CD4-positive, alpha-beta T cell (primary cell): ENCODE results near the gene CRB1. TPM values are rescaled to one million over a fixed set of nuclear protein-coding genes. Genes with fewer than 3 reads are reported as not detected.

ENCODE experiments used
- ATAC-seq: fragments of 200-7000 bp; cut with Tn5 transposase; one replicate; pipeline ENCODE4 v1.10.0; 2022; ENCODE audit warnings: mild to moderate bottlenecking; ENCODE audit not compliant: poor library complexity
- CTCF ChIA-PET: fragments of 350-600 bp; sonication (Branson Sonifier 250); formaldehyde crosslinking; loops from one replicate; lab custom pipeline; 2021; ENCODE audit warnings: antibody characterized with exemption, inconsistent platforms; lab: Charles Lee
- POLR2A ChIA-PET: fragments of 350-600 bp; sonication (Branson Sonifier 250); formaldehyde crosslinking; loops from one replicate; lab custom pipeline; 2021; ENCODE audit warnings: antibody characterized with exemption, inconsistent platforms; lab: Charles Lee
- DNase-seq, 14 experiments: peaks; one replicate each; pipeline ENCODE4 v3.0.0-alpha.2; 2013 to 2020; ENCODE audit warnings: mixed read lengths in 2 of 14
- H3K27ac ChIP-seq, 2 donors: one replicate each; pipeline versions ENCODE4 v1.5.1 to v1.7.0; 2013; ENCODE audit warnings: low read length in 2 of 2, low read depth in 1 of 2, mild to moderate bottlenecking in 1 of 2
- H3K27me3 ChIP-seq, 2 experiments: 1 replicate in 1 of 2; 2 replicates in 1 of 2; pipeline versions ENCODE4 v1.6.1 to v1.7.0; 2013; ENCODE audit warnings: low read length in 2 of 2, control low read depth in 1 of 2, mild to moderate bottlenecking in 1 of 2, moderate library complexity in 1 of 2; ENCODE audit not compliant: insufficient read depth in 2 of 2, control insufficient read depth in 1 of 2
- H3K36me3 ChIP-seq: one replicate; pipeline ENCODE4 v1.6.1; 2013; ENCODE audit warnings: low read length, control low read depth; ENCODE audit not compliant: insufficient read depth
- H3K4me1 ChIP-seq: one replicate; pipeline ENCODE4 v1.6.1; 2013; ENCODE audit warnings: low read length, control low read depth; ENCODE audit not compliant: insufficient read depth
- H3K4me3 ChIP-seq: one replicate; pipeline ENCODE4 v1.5.1; 2013; ENCODE audit warnings: mild to moderate bottlenecking, low read length, moderate library complexity
- H3K9me3 ChIP-seq, 2 experiments: 1 replicate in 1 of 2; 2 replicates in 1 of 2; pipeline versions ENCODE4 v1.6.1 to v1.7.0; 2013; ENCODE audit warnings: low read length in 2 of 2, mild to moderate bottlenecking in 2 of 2, control low read depth in 1 of 2, moderate library complexity in 1 of 2; ENCODE audit not compliant: control insufficient read depth in 1 of 2, insufficient read depth in 1 of 2
- H3K27ac Mint-ChIP-seq: one replicate; pipeline ENCODE4 v1.8.0; 2020; ENCODE audit warnings: mixed read lengths
- H3K27me3 Mint-ChIP-seq: one replicate; pipeline ENCODE4 v1.8.0; 2021; ENCODE audit warnings: mixed read lengths
- H3K36me3 Mint-ChIP-seq: one replicate; pipeline ENCODE4 v1.8.0; 2021; ENCODE audit warnings: low read depth, mixed read lengths
- H3K4me1 Mint-ChIP-seq: one replicate; pipeline ENCODE4 v1.8.0; 2021; ENCODE audit warnings: low read depth, mixed read lengths
- H3K4me3 Mint-ChIP-seq: one replicate; pipeline ENCODE4 v1.8.0; 2020; ENCODE audit warnings: mild to moderate bottlenecking, mixed read lengths
- H3K9me3 Mint-ChIP-seq: one replicate; pipeline ENCODE4 v1.8.0; 2020; ENCODE audit warnings: mixed read lengths
- intact Hi-C, 2 experiments: fragments of 100-400 bp; cut with DNase I in 1 of 2; cut with micrococcal nuclease in 1 of 2; formaldehyde crosslinking; loops; one replicate each; pipeline versions ENCODE4 v1.15.1 to v1.9.0; 2023 to 2025; cut with DNase I, micrococcal nuclease
- total RNA-seq, 174 experiments: library from RNA in 2 of 174; stranded (reverse) in 2 of 174; gene quantifications; one replicate each; pipeline ENCODE4 v1.2.3 and lab custom pipeline; 2021 to 2026
- TF ChIP-seq, protein P1 (sequence below): fragments of 200-600 bp; IDR thresholded peaks from one replicate; pipeline ENCODE4 v1.8.0; 2022; ENCODE audit warnings: antibody characterized with exemption, mild to moderate bottlenecking

Gene CRB1
- total RNA-seq, 2 experiments from 2014 or later: 0.17 to 0.25 TPM

DNA sequence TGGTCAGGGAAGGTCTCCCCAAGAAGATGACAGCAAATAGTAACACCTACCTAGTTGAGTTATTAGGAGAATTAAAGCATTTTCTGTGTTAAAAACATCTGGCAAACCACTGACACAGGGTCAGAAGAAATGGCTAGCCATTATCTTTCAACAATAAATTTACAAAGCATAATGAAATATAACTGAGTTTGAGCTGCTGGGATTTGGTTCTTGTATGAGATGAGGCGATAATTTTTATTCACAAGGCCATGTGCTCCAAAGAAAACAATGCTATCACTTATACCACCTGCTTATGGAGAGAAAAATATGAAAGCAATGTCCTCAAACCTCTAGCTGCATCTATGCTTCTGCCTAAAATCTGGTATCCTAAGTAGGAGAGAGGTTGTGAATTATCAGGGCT is 202.3 kb downstream of the CRB1 start:
- Histone ChIP-seq H3K4me1 (no peaks in the 10 kb centered on the region), H3K27ac (no peak overlapping the region), H3K9me3 (no peaks in the 10 kb centered on the region), H3K4me3 (no peak overlapping the region), H3K36me3 (no peaks in the 10 kb centered on the region), H3K27me3 (no peaks in the 10 kb centered on the region)
- ATAC-seq (no peak), DNase-seq (no peak)
- Mint-ChIP-seq H3K9me3 (no peaks in the 10 kb centered on the region), H3K4me1 (no peaks in the 10 kb centered on the region), H3K4me3 (no peak overlapping the region), H3K27me3 (no peaks in the 10 kb centered on the region), H3K27ac (no peak overlapping the region), H3K36me3 (no peaks in the 10 kb centered on the region)
- ChIA-PET CTCF (no interaction called here), POLR2A (no interaction called here)
- TF ChIP-seq, protein P1, sequence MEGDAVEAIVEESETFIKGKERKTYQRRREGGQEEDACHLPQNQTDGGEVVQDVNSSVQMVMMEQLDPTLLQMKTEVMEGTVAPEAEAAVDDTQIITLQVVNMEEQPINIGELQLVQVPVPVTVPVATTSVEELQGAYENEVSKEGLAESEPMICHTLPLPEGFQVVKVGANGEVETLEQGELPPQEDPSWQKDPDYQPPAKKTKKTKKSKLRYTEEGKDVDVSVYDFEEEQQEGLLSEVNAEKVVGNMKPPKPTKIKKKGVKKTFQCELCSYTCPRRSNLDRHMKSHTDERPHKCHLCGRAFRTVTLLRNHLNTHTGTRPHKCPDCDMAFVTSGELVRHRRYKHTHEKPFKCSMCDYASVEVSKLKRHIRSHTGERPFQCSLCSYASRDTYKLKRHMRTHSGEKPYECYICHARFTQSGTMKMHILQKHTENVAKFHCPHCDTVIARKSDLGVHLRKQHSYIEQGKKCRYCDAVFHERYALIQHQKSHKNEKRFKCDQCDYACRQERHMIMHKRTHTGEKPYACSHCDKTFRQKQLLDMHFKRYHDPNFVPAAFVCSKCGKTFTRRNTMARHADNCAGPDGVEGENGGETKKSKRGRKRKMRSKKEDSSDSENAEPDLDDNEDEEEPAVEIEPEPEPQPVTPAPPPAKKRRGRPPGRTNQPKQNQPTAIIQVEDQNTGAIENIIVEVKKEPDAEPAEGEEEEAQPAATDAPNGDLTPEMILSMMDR: no peak
- intact Hi-C loops: no loop called here

DNA sequence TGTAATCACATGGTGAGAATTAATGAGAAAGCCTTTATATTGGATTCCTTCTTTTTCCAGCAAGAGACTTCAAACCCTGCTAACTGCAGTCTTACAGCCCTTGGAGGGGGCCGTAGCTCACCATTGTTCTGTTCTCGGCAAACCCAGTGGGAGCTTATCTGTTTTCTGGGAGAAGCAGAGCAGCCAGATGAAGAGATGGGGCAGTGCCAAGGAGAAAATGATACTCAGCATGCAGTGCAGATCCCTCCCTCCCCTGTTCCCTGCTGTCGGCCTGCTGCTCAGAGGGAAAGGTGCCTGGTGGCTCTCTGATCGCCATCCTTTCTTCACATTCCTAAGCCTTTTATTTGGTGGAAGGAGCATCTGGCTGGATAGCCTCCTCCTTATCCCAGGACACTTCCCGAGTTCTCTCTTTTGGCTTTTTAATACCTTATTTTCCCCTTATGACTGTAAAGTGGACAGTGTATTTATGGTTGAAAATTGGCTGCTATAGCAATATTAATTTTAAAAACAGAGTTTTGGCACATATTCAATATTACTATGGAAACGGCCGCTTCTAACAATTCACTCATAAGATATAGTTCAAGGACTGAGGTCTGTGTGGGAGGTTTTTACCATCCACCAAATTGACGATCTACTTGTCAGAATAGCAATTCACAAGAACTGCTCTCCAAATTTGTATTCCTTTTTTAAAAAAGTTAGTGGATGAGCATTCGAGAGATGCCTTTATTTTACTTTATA is 203.4 kb downstream of the CRB1 start:
- Mint-ChIP-seq H3K4me3 (no peak overlapping the region), H3K36me3 (no peaks in the 10 kb centered on the region), H3K4me1 (no peaks in the 10 kb centered on the region), H3K9me3 (no peaks in the 10 kb centered on the region), H3K27me3 (no peaks in the 10 kb centered on the region), H3K27ac (no peak overlapping the region)
- Histone ChIP-seq H3K36me3 (no peaks in the 10 kb centered on the region), H3K4me3 (no peak overlapping the region), H3K4me1 (no peaks in the 10 kb centered on the region), H3K9me3 (no peaks in the 10 kb centered on the region), H3K27me3 (no peaks in the 10 kb centered on the region), H3K27ac (no peak overlapping the region)
- DNase-seq (no peak), ATAC-seq (no peak)
- intact Hi-C loops: no loop called here
- TF ChIP-seq, protein P1: no peak
- ChIA-PET POLR2A (no interaction called here), CTCF (no interaction called here)

DNA sequence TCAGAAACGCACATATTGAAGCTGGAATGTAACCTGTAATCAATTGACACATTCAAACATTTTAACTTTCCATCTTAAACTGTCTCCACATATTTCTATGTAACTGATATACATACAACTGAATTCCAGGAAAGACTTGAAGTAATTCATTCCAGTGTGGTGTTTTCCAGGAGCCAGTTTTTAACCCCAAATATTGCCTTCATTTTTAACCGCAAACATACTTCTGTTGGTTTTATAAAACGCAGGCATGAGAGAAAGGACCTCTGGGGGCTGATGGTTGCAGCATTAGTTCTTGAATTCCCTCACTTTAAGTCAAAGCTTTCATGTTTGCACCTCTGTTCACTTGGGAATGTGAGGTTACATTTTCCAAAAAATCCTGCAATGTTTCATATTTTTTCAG is 204.1 kb downstream of the CRB1 start:
- no peak for DNase-seq
- POLR2A ChIA-PET: no interaction called here
- Histone ChIP-seq H3K27me3 (no peaks in the 10 kb centered on the region), H3K4me3 (no peak overlapping the region), H3K4me1 (no peaks in the 10 kb centered on the region), H3K27ac (no peak overlapping the region), H3K36me3 (no peaks in the 10 kb centered on the region), H3K9me3 (no peaks in the 10 kb centered on the region)
- intact Hi-C loops: no loop called here
- TF ChIP-seq, protein P1: no peak
- CTCF ChIA-PET: no interaction called here
- Mint-ChIP-seq H3K36me3 (no peaks in the 10 kb centered on the region), H3K27ac (no peak overlapping the region), H3K9me3 (no peaks in the 10 kb centered on the region), H3K27me3 (no peaks in the 10 kb centered on the region), H3K4me3 (no peak overlapping the region), H3K4me1 (no peaks in the 10 kb centered on the region)
- ATAC-seq: no peak
